GM18873 (cell line): ENCODE results near the gene ZNF318.
A peak's percentile ranks its signal among the peaks of the same experiment; 100 is the strongest.
"Not testable (repeated sequence)": the region's sequence is repeated elsewhere in the genome, so short reads cannot be mapped to it uniquely, and the experiment has no call there.

Experiments used
- ATAC-seq: cut with Tn5 transposase; IDR thresholded peaks from one replicate; pipeline ENCODE4 v1.9.1; 2021; ENCODE audit warnings: mild to moderate bottlenecking, moderate library complexity, moderate number of reproducible peaks; ENCODE audit not compliant: unreplicated experiment, low FRiP score

Gene ZNF318, protein sequence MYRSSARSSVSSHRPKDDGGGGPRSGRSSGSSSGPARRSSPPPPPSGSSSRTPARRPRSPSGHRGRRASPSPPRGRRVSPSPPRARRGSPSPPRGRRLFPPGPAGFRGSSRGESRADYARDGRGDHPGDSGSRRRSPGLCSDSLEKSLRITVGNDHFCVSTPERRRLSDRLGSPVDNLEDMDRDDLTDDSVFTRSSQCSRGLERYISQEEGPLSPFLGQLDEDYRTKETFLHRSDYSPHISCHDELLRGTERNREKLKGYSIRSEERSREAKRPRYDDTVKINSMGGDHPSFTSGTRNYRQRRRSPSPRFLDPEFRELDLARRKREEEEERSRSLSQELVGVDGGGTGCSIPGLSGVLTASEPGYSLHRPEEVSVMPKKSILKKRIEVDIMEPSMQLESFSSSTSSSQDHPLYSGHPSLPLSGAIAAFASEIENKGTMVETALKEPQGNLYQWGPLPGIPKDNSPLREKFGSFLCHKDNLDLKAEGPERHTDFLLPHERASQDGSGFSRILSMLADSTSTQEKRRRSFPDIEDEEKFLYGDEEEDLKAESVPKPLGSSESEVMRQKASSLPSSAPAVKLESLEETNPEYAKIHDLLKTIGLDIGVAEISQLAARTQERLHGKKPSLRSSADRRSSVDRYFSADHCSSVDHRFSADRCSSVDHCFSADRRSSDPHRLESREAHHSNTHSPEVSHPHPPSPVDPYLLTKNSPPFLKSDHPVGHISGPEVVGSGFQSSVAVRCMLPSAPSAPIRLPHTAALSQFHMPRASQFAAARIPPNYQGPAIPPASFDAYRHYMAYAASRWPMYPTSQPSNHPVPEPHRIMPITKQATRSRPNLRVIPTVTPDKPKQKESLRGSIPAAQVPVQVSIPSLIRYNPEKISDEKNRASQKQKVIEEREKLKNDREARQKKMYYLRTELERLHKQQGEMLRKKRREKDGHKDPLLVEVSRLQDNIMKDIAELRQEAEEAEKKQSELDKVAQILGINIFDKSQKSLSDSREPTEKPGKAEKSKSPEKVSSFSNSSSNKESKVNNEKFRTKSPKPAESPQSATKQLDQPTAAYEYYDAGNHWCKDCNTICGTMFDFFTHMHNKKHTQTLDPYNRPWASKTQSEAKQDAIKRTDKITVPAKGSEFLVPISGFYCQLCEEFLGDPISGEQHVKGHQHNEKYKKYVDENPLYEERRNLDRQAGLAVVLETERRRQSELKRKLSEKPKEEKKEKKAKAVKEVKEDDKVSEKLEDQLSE (N-terminal part only)

DNA sequence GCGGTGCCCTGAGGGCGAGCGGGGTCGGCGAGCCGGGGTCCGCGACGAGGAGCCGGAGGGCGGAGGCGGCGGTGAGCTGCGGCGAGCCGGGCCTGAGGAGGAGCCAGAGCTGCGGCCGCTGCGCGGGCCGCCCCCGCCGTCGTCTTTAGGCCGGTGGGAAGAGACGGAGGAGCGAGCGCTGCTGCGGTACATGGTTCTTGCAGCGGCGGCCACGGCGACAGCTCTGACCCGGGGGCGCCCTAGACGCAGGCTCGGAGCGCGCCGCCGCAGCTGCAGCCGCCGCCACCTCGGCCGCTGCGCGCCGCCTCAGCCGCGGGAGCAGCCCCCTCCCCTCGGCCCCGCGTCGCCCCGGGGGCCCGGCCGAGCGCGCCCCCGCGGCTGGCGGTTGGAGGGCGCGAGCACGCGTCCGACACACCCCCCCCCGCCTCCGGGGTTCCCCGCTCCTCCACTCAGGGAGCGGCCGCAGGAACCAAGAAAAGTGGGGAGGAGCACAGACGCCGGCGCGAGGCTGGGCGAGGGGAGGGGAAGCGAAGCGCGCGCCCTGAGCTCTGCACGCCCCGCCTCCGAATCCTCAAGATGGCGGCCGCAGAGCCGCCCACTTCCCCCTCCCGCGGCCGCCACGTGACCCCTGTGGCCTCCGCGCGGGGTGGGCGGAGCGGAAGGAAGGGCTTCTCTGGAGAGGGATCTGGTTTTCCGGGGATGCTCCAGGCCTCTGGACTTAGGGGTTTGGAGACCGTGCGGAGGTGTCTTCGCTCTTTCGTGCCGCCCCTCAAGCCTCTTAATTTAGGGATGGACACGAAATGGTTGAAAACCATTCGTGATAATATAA lies at the start of gene ZNF318:
Gene ZNF318 (minus strand): TSS at position 474 of the 829 bp plus-strand sequence. CDS start 282 bp downstream, at position 192.
- peak; percentile 67 for ATAC-seq

DNA sequence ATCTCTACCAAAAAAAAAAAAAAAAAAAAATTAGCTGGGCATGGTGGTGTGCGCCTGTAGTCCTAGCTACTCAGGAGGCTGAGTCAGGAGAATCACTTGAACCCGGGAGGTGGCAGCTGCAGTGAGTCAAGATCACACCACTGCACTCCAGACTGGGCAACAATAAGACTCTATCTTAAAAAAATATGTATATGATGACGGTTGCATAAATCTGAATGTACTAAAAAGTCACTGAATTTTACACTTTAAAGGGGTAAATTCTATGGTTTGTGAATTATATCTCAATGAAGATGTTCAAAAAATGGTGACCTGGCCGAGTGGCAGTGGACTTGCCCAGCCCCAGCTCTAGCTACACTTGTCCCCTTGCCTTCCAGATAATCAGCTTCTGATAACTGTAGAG lies 47.5 kb upstream of the ZNF318 start:
- no peak for ATAC-seq

DNA sequence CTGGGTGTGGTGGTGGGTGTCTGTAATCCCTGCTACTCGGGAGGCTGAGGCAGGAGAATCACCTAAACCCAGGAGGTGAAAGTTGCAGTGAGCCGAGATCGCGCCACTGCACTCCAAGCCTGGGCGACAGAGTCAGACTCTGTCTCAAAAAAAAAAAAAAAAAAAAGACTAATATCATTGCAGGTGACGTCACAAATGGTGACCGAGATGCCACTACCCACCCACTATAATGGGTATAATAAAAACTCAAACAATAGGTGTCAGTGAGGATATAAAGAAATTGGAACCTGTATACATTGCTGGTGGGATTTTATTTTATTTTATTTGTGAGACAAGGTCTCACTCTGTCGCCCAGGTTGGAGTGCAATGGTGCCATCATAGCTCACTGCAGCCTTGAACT lies 45.8 kb upstream of the ZNF318 start:
- ATAC-seq = not testable (repeated sequence)

DNA sequence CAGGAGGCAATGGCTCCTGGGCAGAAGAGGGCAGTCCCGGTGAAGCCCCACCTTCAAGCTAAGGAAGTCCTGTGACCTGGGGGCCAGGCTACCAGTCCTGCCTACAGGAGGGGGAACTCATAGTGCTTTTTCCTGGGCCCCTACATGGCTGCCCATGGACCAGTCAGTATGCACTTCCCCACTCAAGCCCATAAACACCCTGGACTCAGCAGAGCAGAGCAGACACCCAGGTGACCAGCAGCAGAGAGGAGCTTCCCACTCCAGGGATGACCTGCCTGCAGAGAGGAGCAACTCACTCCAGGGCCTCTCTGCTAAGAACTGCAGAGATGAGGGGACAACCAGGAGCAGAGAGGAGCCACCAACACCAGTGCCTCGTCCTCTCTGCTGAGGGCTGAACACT lies 43.6 kb upstream of the ZNF318 start:
- ATAC-seq = no peak

DNA sequence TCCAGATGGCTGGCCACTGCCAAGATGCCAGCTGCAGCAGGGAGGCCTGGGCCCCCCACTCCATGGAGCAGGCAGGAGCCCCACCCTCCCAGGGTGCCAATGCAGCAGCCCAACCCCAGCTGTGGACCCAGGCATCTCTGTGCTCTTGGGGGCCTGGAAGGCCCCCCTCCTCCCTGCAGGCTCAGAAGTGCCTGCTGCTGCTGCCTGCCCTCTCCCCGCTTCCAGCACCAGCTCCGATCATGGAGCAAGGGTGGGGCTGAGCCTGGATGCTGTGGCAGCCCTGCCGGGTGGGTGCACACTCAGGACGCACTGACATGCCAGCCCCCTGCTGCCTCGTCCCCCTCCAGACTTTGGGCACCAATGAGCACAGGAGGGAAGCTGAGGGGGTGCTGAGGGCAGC lies 43.1 kb upstream of the ZNF318 start:
- no peak for ATAC-seq

DNA sequence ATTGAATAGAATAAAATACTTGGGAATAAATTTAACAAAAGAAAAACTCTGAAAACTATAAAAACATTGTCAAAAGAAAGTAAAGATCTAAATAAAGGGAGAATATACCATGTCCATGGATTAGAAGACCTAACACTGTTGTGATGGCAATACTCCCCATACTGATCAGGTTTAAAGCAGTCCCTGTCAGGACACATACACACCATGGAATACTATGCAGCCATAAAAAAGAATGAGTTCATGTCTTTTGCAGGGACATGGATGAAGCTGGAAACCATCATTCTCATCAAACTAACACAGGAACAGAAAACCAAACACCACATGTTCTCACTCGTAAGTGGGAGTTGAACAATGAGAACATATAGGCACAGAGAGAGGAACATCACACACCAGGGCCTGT lies 41.3 kb upstream of the ZNF318 start:
- ATAC-seq = not testable (repeated sequence)

DNA sequence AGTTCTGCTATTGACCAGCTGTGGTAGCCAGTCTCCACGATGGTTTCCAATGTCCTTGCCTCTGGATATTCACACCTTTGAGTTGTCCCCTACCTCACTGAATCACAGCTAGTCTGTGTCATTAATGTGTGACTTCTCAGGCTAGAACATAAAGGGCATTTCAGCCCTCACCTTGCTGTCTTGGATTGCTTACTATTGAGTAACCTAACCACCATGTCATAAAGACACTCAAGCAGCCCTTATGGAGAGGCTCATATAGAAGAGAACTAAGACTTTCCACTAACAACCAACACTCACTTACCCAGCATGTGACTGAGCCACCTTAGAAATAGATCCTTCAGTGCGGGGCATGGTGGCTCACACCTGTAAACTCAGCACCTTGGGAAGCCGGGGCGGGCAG lies 38.8 kb upstream of the ZNF318 start:
- no peak for ATAC-seq

DNA sequence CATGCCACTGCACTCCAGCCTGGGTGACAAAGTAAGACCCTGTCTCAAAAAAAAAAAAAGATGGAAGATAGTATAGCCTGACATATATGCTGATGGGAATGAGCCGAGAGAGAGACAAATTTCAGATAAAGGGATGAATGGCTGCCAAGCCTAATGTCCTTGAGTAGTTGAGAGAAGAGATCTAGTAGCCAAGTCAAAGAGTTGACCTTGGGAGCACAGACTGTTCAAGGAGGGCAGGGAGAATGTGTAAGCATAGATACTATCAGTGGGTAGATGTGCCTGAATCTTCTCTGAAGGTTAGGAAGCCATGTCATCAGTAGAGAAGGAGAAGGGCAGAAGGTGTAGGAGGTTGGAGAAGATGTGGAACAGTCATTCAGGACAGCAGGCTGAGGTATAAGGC lies 37.8 kb upstream of the ZNF318 start:
- no peak for ATAC-seq

DNA sequence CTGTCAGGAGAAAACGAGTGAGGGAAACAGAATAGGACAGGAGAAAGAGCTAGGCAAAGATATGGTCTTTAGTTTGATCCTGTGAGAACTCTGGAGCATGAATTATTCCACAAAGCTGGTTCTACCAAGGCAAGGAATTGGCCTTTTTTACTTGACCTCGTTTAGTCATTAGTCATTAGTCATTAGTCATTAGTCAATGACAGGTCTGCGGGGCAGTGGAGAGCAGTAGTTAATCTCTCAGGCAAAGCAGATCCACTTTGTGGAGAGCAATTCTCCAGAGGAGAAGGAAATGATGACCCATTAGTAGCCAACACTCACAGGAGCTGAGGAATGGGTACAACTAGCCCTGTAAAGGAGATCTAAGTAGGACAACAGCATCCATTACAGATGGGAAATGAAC lies 35.9 kb upstream of the ZNF318 start:
- no peak for ATAC-seq

DNA sequence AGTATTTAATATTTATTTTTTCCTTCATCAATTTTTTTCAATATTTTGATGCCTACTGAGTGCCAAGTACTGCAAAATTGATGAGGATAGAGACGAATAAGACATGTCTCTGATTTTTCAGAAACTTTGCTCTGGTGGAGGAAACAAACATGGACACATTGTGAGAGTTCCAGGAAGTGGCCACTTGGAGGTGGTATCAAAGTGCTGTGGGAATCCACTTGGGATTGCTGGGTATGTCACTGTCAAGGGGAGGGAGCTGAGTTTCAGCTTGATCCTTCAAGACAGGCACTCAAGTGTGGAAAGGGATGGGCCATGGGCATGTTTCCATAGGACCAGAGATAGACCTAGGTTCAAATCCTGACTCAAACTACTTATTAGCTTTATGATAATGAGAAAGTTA lies 33.4 kb upstream of the ZNF318 start:
- no peak for ATAC-seq

DNA sequence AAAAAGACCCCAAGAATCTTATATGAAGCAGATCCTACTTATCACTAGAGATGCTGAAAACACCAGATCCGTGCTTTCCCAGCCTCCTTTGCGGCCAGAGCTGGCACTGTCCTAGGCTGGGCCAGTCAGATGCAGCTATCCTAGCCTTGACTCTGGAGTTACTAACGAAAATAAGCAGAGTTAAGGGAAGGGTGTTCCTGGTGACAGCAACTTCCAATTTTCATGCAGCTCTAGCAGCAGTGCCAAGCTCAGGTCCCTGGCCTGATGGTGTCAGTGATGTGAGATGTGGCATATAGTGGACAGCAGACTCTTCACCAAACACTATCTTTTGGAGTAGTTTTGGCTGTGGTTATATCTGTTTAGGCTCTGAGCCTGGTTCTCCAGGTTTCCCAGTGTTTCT lies 32.3 kb upstream of the ZNF318 start:
- no peak for ATAC-seq

DNA sequence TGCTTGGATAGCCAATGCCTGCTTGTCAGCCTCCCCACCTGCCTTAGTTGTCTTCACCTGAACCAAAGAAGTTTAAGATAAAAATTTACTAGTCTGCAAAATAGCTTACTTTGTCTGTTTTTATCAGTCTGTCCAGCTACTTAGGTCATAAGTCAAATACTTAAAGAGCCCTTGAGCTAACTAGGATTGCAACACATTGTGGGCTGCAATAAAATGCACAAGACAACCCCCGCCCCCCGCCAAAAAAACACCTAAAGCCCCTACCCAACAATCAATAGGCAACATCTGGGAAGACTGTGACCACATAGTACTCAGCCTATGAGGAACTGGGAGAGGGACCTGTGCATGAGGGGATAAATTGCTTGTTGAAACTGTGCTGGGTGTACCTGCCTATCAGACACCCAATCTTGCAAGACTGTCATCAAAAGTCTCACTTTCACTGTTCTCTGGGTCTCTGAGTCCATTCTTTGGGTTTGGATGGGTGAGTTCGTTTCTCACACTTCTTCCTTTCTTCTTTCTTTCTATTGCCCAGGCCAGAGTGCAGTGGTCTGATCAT lies 30.6 kb upstream of the ZNF318 start:
- ATAC-seq = no peak

DNA sequence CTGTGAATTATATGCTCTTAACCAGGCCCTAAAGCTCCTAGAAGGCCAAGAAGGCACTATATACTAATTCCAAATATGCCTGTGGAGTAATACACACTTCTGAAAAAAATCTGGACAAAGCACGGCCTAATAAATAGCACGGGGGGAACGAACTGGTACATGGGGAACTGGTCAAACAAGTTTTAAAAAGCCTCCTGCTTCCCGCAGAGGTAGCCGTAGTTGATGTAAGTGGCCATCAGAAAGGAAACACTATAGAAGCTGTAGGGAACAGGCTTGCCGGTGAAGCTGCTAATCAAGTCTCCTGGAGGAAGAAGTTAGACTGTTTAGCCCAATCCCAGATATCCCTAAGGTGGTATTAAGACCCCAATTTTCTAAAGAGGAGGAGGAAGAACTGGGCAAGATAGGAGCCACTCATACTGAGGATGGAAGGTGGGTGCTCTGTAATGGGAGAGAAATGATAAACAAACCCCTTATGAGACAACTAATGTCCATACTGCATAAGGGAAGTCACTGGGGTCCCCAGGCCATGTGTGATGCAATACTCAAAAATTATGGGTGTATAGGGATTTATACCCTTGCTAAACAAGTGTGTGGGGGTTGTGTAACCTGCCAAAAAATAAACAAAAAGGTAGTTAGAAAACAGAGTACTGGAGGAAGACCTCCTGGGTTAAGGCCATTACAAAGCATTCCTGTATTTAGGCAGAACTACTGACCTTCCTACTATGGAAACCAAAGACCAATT lies 27.1 kb upstream of the ZNF318 start:
- ATAC-seq = no peak

DNA sequence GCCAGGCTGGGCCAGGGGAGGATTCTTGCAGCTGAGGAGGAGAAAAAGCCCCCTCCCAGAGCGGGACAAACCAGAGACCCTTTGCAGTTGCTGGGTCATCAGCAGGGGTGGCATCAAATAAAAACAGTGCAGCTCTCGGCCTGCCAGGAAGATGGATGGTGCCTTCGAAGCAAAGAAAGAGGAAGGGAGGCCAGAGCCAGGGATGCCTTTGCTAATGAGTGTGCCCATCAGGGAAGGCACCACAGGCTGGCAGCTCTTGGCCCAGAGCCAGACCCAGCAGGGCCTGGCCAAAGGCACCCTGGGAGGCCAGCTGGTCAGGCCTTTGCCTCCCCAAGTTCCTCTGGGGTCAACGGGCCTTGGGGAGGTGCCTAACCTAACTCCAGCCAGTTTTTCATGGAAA lies 26.3 kb upstream of the ZNF318 start:
- no peak for ATAC-seq

DNA sequence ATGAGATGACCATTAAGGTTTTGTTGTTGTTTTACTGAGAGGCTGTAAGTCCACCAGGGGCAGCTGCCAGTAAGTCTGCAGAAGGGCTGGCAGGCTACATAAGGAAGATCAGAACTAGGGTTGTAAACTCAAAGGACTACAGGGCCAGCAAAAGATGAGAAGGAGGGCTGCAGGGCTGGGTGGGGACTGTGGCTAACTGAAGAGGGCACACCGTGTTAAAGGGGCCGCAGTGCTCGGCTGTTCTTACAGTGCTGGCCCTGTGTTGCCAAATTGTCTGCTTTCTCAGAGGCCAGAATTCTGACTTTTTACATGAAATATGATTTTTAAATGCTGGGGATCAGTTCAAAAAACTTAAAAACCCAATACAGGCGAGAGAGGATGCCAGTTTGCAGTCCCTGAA lies 25.5 kb upstream of the ZNF318 start:
- no peak for ATAC-seq

DNA sequence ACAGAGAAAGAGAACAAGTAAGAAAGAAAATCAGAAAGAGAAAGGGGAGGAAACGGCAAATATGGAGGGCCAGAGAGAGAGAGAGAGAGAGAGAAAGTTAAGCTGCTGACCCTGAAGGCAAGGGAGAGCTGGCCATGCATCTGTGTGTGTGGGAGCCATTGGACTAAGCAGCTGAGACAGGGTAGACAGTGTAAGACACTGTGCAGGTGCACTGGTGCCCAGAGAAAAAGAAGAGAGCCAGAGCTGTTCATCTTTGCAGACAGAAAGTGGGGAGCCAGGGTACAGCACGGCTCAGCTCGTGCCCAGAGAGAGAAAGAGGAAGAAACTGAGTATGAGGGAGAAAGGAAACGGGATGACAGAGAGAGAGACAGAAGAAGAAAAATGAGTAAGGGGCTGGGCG lies 24.2 kb upstream of the ZNF318 start:
- no peak for ATAC-seq

DNA sequence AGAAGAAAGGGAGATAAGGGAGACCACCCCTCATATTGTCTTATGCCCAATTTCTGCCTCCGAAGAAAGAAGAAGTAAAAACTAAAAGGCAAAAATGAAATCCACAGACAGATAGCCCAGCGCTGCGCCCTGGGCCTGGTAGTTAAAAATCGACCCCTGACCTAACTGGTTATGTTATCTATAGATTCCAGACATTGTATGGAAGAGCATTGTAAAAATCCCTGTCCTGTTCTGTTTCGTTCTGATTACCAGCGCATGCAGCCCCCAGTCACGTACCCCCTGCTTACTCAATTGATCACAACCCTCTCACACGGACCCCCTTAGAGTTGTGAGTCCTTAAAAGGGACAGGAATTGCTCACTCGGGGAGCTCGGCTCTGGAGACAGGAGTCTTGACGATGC lies 23.7 kb upstream of the ZNF318 start:
- not testable (repeated sequence) for ATAC-seq

DNA sequence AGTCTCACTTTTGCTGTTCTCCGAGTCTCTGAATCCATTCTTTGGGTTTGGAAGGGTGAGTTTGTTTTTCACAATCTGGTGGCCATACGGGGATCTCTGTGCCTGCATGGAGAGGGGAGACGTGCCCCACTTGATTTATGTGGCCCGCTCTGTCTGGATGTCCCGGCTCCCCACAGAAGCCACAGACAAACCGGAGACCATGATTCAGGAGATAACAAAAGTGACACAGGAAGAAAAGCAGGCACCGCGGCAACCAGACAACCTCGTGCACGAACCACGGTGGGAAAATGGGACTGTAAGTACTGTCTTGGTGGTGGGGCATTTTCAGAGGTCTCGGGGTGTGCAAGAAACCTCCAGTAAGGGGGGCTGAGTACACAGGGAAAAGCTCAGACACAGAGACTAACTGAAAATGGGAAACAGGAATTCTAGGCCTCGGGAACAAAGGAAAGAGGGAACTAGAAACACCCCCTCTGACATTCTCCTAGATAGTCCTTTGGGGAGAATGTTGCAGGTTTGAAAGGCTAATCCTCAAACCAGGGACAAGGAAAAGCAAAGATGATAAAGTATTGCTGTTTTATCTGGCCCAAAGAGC lies 22.1 kb upstream of the ZNF318 start:
- no peak for ATAC-seq
